NCI-H2227 (cell line): ENCODE measurements around the gene RPLP2.
A peak's percentile ranks its signal among the peaks of the same experiment; 100 is the strongest.

Experiments
- DNase-seq: peaks from one replicate; lab custom pipeline; 2025; ENCODE audit not compliant: unreplicated experiment; lab: John Stamatoyannopoulos, UW

Gene RPLP2

GRCh38 chr11:833114-833791 is 23.5 kb downstream of the RPLP2 start:
- peak; percentile 71 for DNase-seq

DNA sequence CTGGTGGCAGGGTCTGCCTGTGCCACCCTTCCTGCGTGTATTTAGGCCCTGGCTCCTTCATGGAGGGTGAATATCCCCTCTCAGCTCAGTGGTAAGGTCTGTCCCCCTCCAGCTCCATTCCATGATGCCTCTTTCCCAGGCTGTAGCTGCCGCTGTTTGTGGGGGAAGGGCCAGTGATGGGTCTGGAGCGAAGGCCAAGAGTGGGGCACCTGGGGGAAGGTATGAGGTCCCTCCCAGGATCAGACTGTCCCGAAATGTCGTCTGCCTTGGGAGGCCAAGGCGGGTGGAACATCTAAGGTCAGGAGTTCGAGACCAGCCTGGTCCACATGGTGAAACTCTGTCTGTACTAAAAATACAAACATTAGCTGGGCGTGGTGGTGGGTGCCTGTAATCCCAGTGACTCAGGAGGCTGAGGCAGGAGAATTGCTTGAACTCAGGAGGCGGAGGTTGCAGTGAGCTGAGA is 24.1 kb downstream of the RPLP2 start:
- no peak for DNase-seq

GRCh38 chr11:834371-835316 is 24.9 kb downstream of the RPLP2 start:
- no peak for DNase-seq

- no peak for DNase-seq
Observed at GRCh38 chr11:836274-836673, 26.5 kb downstream of the RPLP2 start.

- DNase-seq: no peak
Observed at GRCh38 chr11:836700-837099, 26.9 kb downstream of the RPLP2 start.

GRCh38 chr11:837189-837989 is 27.6 kb downstream of the RPLP2 start:
- DNase-seq: no peak

GRCh38 chr11:837990-838307 is 28.2 kb downstream of the RPLP2 start:
- DNase-seq: no peak

- peak; percentile 68 for DNase-seq
Observed at GRCh38 chr11:838441-839279, 28.9 kb downstream of the RPLP2 start.

GRCh38 chr11:839280-839623 is 29.5 kb downstream of the RPLP2 start:
- DNase-seq: no peak

DNA sequence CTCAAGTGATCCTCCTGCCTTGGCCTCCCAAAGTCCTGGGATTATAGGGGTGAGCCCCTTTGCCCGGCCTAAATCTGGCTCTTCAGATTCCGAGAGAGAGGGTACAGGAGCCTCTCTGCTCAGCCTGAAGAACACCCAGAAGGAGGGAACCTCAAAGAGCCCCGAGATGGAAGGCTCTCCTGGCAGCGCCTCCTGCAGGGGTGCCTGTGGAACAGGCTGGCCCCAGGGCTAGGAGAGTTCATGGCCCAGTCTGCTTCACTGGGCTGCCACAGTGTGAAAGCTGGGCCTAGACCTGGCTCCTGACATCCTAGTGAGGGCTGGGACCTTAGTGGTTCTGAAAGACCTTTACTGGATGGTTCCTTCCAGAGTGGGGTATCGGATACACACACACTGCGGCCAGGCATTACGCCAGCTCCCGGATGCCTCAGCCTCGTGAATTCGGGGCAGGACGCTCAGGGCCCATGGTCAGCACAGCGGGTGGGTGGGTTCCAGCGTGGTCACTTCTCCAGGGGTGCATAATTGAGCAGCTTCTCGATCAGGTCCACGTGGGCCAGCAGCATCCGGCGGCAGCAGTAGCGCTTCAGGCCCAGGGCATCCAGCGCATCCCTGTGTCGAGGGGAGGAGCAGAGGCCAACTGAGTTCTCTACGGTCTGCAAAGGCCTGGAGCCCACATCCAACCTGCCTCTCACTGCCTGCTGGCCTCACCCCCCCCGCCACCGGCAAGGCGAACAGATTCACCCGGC is 30.3 kb downstream of the RPLP2 start:
- DNase-seq: no peak

GRCh38 chr11:841981-842369 is 32.2 kb downstream of the RPLP2 start:
- DNase-seq: no peak

GRCh38 chr11:842370-843002 is 32.7 kb downstream of the RPLP2 start, which contains the start of the genes POLR2L and TSPAN4:
Gene POLR2L (minus strand): TSS chr11:842529. CDS start chr11:842508, 21 bp downstream.
Gene TSPAN4 (plus strand): TSS chr11:842852. CDS start chr11:850305, 7,453 bp downstream.
- DNase-seq: peak; percentile 96

DNA sequence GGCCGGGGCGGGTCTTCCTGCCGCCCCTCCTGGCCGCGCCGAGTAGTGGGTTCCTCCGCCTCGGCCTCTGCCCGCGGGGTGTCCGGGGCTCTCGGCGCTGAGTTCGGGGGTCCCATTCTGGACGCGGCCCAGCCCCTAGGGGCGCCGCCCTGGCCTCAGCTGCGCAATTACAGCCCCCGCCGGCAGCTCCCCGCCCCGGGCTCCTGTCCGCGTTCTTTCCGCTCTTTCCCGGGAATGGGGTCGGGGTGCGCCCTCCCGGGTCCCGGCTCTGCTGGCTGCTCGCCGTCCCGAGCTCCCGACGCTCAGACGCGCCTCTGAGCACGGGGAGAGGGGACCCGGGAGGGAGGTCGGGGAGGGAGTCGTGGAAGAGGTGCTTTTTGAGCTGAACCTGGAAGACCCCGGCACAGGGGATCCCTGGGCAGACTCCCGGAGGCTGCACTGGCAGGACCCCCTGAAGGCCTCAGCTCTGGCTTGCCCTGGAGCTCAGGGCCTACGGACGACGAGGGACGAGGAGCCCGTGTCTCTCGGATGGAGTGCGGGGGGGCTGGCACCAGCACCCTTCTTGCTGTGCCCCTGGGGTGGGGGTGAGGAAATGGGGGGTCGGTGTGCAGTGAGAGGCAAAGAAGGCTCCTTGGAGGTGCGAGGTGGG is 33.4 kb downstream of the RPLP2 start:
- no peak for DNase-seq

- no peak for DNase-seq
Observed at GRCh38 chr11:843818-844692, 34.3 kb downstream of the RPLP2 start.

- DNase-seq: no peak
Observed at GRCh38 chr11:844693-845644, 35.2 kb downstream of the RPLP2 start.

DNA sequence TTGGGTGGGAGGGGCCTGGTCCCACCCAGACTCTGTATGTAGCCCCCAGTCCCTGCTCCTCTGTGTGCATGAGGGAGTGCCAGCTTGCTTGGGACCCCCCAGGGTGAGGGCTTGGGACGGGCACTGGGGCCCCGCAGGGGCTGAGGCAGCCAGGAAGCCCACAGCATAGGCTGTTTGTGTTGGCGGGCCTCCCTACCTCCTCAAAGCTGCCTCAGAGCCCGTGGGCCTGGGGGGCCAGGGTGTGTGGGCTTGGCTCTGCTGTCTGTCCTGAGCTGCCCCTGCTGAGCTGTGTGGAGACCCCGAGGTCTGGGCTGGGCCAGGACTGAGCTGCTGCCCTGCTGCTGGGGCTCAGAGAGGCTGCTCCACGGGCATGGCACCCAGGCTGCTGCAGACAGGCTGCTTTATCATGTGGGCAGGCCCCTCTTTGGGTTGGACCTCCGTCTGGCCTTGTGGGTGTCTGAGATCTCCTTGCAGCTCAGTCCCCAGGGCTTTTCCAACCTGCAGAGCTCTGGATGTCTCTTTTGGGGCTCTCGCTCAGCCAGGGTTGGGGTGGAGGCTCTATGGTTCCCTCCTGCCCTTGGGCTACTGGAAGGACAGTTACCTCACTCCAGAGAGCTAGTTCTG is 36.2 kb downstream of the RPLP2 start:
- no peak for DNase-seq
